SK-N-SH (cell line): ENCODE data around the gene MTHFS.

Experiments used
- ELF1 ChIP-seq: IDR thresholded peaks from 2 replicates; pipeline ENCODE4 v1.4.0; 2012
- EP300 ChIP-seq, 2 experiments: IDR thresholded peaks; 2 replicates each; pipeline versions ENCODE4 v1.4.0 to v1.6.1; 2012; ENCODE audit warnings: borderline replicate concordance in 1 of 2, low read depth in 1 of 2, low read length in 1 of 2
- EZH2phosphoT487 ChIP-seq: fragments of 200-600 bp; sonication (generic); IDR thresholded peaks from 2 replicates; pipeline ENCODE4 v1.6.1; 2017; ENCODE audit warnings: low read depth, mixed run types, mild to moderate bottlenecking, antibody characterized with exemption, moderate library complexity, borderline replicate concordance
- FOSL2 ChIP-seq: IDR thresholded peaks from 2 replicates; pipeline ENCODE4 v1.4.0; 2012; ENCODE audit warnings: low read depth, mild to moderate bottlenecking, moderate library complexity, borderline replicate concordance
- FOXM1 ChIP-seq: IDR thresholded peaks from 2 replicates; pipeline ENCODE4 v1.4.0; 2012; ENCODE audit warnings: low read depth, mild to moderate bottlenecking
- GABPA ChIP-seq: IDR thresholded peaks from 2 replicates; pipeline ENCODE4 v1.4.0; 2012; ENCODE audit warnings: low read depth, mild to moderate bottlenecking
- POLR2AphosphoS5 ChIP-seq: IDR thresholded peaks from 2 replicates; pipeline ENCODE4 v1.6.1; 2012; ENCODE audit warnings: low read depth, low read length
- RCOR1 ChIP-seq: fragments of 150-350 bp; IDR thresholded peaks from 2 replicates; pipeline ENCODE4 v1.6.1; 2017; ENCODE audit warnings: antibody characterized with exemption, low read length
- SMC3 ChIP-seq: IDR thresholded peaks from 2 replicates; pipeline ENCODE4 v1.6.1; 2012; ENCODE audit warnings: low read depth, low read length, improper control_type of control experiment
- TAF1 ChIP-seq: IDR thresholded peaks from 2 replicates; pipeline ENCODE4 v1.6.1; 2012; ENCODE audit warnings: low read depth, mild to moderate bottlenecking, low read length, moderate library complexity, borderline replicate concordance
- TF ChIP-seq, protein P1 (sequence below): fragments of 200-600 bp; sonication (generic); IDR thresholded peaks from 2 replicates; pipeline ENCODE4 v1.6.1; 2017; ENCODE audit warnings: antibody characterized with exemption, mild to moderate bottlenecking, moderate library complexity
- TF ChIP-seq, protein P2 (sequence below): IDR thresholded peaks from 2 replicates; pipeline ENCODE4 v1.4.0; 2012; ENCODE audit warnings: low read depth
- TF ChIP-seq, protein P3 (sequence below): IDR thresholded peaks from 2 replicates; pipeline ENCODE4 v1.6.1; 2012; ENCODE audit warnings: mild to moderate bottlenecking, low read depth, low read length, moderate library complexity

DNA sequence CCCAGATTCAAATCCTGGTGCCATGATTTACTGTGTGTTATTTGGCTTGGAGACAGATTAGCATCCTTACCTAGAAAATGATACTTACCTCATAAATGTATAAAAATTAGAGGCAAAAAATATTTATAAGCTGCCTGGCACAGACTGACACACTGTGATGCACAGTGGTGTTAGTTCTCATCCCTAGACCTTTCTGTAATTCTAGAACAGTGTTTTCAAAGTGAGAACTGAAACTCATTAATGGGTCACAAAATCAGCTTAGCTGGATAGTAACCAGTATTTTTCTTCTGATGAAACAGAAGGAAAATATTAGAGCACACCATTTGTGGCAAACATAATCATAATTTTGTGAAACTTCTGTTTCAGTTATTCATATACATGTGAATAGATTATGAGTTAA is 17.9 kb upstream of the MTHFS start:
- TF ChIP-seq, protein P1, sequence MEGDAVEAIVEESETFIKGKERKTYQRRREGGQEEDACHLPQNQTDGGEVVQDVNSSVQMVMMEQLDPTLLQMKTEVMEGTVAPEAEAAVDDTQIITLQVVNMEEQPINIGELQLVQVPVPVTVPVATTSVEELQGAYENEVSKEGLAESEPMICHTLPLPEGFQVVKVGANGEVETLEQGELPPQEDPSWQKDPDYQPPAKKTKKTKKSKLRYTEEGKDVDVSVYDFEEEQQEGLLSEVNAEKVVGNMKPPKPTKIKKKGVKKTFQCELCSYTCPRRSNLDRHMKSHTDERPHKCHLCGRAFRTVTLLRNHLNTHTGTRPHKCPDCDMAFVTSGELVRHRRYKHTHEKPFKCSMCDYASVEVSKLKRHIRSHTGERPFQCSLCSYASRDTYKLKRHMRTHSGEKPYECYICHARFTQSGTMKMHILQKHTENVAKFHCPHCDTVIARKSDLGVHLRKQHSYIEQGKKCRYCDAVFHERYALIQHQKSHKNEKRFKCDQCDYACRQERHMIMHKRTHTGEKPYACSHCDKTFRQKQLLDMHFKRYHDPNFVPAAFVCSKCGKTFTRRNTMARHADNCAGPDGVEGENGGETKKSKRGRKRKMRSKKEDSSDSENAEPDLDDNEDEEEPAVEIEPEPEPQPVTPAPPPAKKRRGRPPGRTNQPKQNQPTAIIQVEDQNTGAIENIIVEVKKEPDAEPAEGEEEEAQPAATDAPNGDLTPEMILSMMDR: no peak
- no peak for TF ChIP-seq ELF1
- TF ChIP-seq FOXM1: no peak
- no peak for TF ChIP-seq POLR2AphosphoS5
- TF ChIP-seq EP300 (IDR thresholded peaks at IDR 0.05; ENCODE audit: borderline replicate concordance in 1 of 2, low read depth in 1 of 2, low read length in 1 of 2): no peak
- TF ChIP-seq RCOR1: no peak
- TF ChIP-seq, protein P2, sequence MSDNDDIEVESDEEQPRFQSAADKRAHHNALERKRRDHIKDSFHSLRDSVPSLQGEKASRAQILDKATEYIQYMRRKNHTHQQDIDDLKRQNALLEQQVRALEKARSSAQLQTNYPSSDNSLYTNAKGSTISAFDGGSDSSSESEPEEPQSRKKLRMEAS: no peak
- TF ChIP-seq FOSL2: no peak
- TF ChIP-seq EZH2phosphoT487: no peak
- TF ChIP-seq TAF1: no peak
- TF ChIP-seq, protein P3, sequence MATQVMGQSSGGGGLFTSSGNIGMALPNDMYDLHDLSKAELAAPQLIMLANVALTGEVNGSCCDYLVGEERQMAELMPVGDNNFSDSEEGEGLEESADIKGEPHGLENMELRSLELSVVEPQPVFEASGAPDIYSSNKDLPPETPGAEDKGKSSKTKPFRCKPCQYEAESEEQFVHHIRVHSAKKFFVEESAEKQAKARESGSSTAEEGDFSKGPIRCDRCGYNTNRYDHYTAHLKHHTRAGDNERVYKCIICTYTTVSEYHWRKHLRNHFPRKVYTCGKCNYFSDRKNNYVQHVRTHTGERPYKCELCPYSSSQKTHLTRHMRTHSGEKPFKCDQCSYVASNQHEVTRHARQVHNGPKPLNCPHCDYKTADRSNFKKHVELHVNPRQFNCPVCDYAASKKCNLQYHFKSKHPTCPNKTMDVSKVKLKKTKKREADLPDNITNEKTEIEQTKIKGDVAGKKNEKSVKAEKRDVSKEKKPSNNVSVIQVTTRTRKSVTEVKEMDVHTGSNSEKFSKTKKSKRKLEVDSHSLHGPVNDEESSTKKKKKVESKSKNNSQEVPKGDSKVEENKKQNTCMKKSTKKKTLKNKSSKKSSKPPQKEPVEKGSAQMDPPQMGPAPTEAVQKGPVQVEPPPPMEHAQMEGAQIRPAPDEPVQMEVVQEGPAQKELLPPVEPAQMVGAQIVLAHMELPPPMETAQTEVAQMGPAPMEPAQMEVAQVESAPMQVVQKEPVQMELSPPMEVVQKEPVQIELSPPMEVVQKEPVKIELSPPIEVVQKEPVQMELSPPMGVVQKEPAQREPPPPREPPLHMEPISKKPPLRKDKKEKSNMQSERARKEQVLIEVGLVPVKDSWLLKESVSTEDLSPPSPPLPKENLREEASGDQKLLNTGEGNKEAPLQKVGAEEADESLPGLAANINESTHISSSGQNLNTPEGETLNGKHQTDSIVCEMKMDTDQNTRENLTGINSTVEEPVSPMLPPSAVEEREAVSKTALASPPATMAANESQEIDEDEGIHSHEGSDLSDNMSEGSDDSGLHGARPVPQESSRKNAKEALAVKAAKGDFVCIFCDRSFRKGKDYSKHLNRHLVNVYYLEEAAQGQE: no peak
- TF ChIP-seq GABPA: no peak
- TF ChIP-seq SMC3: no peak
